Keratinocyte (primary cell): ENCODE data around the gene MACIR. TPM values are rescaled to one million over a fixed set of nuclear protein-coding genes. Genes with fewer than 3 reads are reported as not detected.

Source experiments
- DNase-seq: peaks from one replicate; pipeline ENCODE4 v3.0.0-alpha.2; 2011; ENCODE audit warnings: low read depth, missing footprints, low spot score
- FAIRE-seq: peaks from 2 replicates; lab custom pipeline; 2011; peaks lifted over from hg19 to GRCh38; lab: Jason Lieb, UNC
- H2AFZ ChIP-seq: 2 replicates; pipeline ENCODE4 v1.6.0; 2012; ENCODE audit warnings: low read length, control low read depth, inconsistent platforms; ENCODE audit not compliant: control insufficient read depth
- H3K27ac ChIP-seq: 2 replicates; pipeline ENCODE4 v1.5.1; 2011; ENCODE audit warnings: low read length; ENCODE audit not compliant: control insufficient read depth, insufficient read depth
- H3K27me3 ChIP-seq: 3 replicates; pipeline ENCODE4 v1.6.0; 2011; ENCODE audit warnings: low read length; ENCODE audit not compliant: control insufficient read depth, insufficient read depth; ENCODE audit errors: extremely low read depth
- H3K36me3 ChIP-seq, 2 experiments: 2 replicates in 1 of 2; 3 replicates in 1 of 2; pipeline ENCODE4 v1.5.1; 2011; ENCODE audit warnings: low read length in 2 of 2, mild to moderate bottlenecking in 1 of 2; ENCODE audit not compliant: control insufficient read depth in 2 of 2, insufficient read depth in 2 of 2; ENCODE audit errors: extremely low read depth in 1 of 2
- H3K4me1 ChIP-seq: 3 replicates; pipeline ENCODE4 v1.5.1; 2011; ENCODE audit warnings: low read length; ENCODE audit not compliant: control insufficient read depth, insufficient read depth; ENCODE audit errors: extremely low read depth
- H3K4me2 ChIP-seq: 3 replicates; pipeline ENCODE4 v1.6.0; 2011; ENCODE audit warnings: low read depth, low read length; ENCODE audit not compliant: control insufficient read depth, insufficient read depth; ENCODE audit errors: extremely low read depth
- H3K4me3 ChIP-seq, 3 experiments: fragments of 200-600 bp in 1 of 3; sonication (generic) in 1 of 3; 2 replicates in 2 of 3; 3 replicates in 1 of 3; pipeline ENCODE4 v1.5.1; 2011 to 2016; ENCODE audit warnings: low read length in 3 of 3, mild to moderate bottlenecking in 3 of 3, control low read depth in 2 of 3, inconsistent platforms in 1 of 3, low read depth in 1 of 3, mixed read lengths in 1 of 3, mixed run types in 1 of 3, moderate library complexity in 1 of 3; ENCODE audit not compliant: control insufficient read depth in 2 of 3, insufficient read depth in 2 of 3; ENCODE audit errors: extremely low read depth in 1 of 3
- H3K79me2 ChIP-seq: 2 replicates; pipeline ENCODE4 v1.6.0; 2012; ENCODE audit warnings: low read length; ENCODE audit not compliant: control insufficient read depth, insufficient read depth
- H3K9ac ChIP-seq: 3 replicates; pipeline ENCODE4 v1.6.0; 2011; ENCODE audit warnings: low read length; ENCODE audit not compliant: control insufficient read depth, insufficient read depth; ENCODE audit errors: extremely low read depth
- H3K9me1 ChIP-seq: 3 replicates; pipeline ENCODE4 v1.6.0; 2011; ENCODE audit warnings: low read length; ENCODE audit not compliant: control insufficient read depth, insufficient read depth; ENCODE audit errors: extremely low read depth
- H3K9me3 ChIP-seq: 2 replicates; pipeline ENCODE4 v1.5.1; 2012; ENCODE audit warnings: low read depth, low read length; ENCODE audit not compliant: control insufficient read depth
- H4K20me1 ChIP-seq: 3 replicates; pipeline ENCODE4 v1.6.0; 2011; ENCODE audit warnings: low read length; ENCODE audit not compliant: control insufficient read depth, insufficient read depth; ENCODE audit errors: extremely low read depth
- EZH2 ChIP-seq: IDR thresholded peaks from one replicate; pipeline ENCODE4 v1.6.1; 2012; ENCODE audit warnings: inconsistent platforms, mild to moderate bottlenecking, low read length, moderate library complexity
- dilution Hi-C: fragments of 300-500 bp; cut with MboI; formaldehyde crosslinking; loops from one replicate; pipeline ENCODE4 v1.7.0; 2020; ENCODE audit warnings: low sequenced_read_pairs; ENCODE audit not compliant: extremely low pct_ligation_motif_present
- polyA plus RNA-seq, 5 experiments: library from polyadenylated mRNA; depleted of rRNA in 3 of 5; stranded (reverse) in 3 of 5; stranded (forward) in 1 of 5; unstranded in 1 of 5; fragments of >200 nt; gene quantifications; 1 replicate in 1 of 5; 2 replicates in 3 of 5; 3 replicates in 1 of 5; pipeline versions ENCODE4 v1.2.1 to v1.2.3, GENCODE V29; 2011 to 2012; ENCODE audit warnings: missing spikeins in 2 of 5, low read depth in 1 of 5, low replicate concordance in 1 of 5
- TF ChIP-seq, protein P1 (sequence below), 3 experiments: IDR thresholded peaks in 1 of 3; conservative IDR thresholded peaks in 1 of 3; optimal IDR thresholded peaks in 1 of 3; 2 replicates in 2 of 3; 3 replicates in 1 of 3; pipeline versions ENCODE3 to v1.5.1; 2011; ENCODE audit warnings: low read length in 3 of 3, mild to moderate bottlenecking in 3 of 3, moderate library complexity in 2 of 3, control low read depth in 1 of 3, inconsistent platforms in 1 of 3; ENCODE audit not compliant: insufficient read depth in 2 of 3; ENCODE audit errors: extremely low read depth in 1 of 3

MACIR gene
- polyA plus RNA-seq, 1 donor (not counting 4 experiments of a cell fraction or from before 2014, with no cell fraction given): 9.5 TPM

DNA sequence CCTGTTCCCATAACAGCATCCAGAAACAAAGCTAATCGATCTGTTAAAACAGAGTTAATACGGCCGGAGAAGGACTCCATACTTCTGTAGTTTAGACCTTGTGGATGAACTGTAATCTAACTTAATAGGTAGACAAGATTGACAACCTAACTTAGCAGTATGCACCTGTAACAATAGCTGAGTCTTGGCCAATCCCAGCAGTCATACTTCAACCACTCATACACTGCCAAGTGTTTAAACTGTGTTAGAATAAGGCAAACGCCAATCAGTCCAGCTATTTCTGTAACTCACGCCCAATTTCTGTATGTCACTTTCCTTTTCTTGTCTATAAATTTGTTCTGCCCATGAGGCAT lies 33.7 kb upstream of the MACIR start:
- H3K4me3 ChIP-seq: no peak overlapping the region
- H3K4me1 ChIP-seq: no peaks in the 10 kb centered on the region
- no peak for FAIRE-seq
- H3K9me3 ChIP-seq: no peaks in the 10 kb centered on the region
- no peaks in the 10 kb centered on the region for H3K79me2 ChIP-seq
- H3K36me3 ChIP-seq: no peaks in the 10 kb centered on the region
- no peaks in the 10 kb centered on the region for H3K9me1 ChIP-seq
- no peak for TF ChIP-seq EZH2
- TF ChIP-seq, protein P1, sequence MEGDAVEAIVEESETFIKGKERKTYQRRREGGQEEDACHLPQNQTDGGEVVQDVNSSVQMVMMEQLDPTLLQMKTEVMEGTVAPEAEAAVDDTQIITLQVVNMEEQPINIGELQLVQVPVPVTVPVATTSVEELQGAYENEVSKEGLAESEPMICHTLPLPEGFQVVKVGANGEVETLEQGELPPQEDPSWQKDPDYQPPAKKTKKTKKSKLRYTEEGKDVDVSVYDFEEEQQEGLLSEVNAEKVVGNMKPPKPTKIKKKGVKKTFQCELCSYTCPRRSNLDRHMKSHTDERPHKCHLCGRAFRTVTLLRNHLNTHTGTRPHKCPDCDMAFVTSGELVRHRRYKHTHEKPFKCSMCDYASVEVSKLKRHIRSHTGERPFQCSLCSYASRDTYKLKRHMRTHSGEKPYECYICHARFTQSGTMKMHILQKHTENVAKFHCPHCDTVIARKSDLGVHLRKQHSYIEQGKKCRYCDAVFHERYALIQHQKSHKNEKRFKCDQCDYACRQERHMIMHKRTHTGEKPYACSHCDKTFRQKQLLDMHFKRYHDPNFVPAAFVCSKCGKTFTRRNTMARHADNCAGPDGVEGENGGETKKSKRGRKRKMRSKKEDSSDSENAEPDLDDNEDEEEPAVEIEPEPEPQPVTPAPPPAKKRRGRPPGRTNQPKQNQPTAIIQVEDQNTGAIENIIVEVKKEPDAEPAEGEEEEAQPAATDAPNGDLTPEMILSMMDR (optimal IDR thresholded peaks at IDR 0.05 in 1 of 3, IDR thresholded peaks at IDR 0.05 in 1 of 3, conservative IDR thresholded peaks at IDR 0.05 in 1 of 3; ENCODE audit: extremely low read depth in 1 of 3, insufficient read depth in 2 of 3, low read length in 3 of 3): no peak
- H3K9ac ChIP-seq: no peak overlapping the region
- no peaks in the 10 kb centered on the region for H4K20me1 ChIP-seq
- DNase-seq: no peak
- no peak overlapping the region for H3K27ac ChIP-seq
- no peaks in the 10 kb centered on the region for H3K27me3 ChIP-seq
- dilution Hi-C loops: no loop called here
- no peak overlapping the region for H3K4me2 ChIP-seq
- H2AFZ ChIP-seq: no peak overlapping the region

DNA sequence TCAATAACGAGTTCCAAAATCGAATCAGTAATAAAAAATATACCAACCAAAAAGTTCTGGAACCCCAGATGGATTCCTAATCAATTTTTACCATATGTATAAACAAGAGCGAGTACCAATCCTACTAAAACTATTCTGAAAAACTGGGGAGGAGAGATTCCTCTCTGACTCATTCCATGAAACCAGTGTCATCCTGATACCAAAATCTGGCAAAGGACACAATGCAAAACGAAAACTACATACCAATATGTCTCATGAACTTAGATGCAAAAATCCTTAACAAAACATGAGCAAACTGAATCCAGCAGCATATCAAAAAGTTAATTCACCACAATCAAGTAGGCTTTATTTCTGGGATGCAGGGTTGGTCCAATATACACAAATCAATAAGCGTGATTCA lies 30.5 kb upstream of the MACIR start:
- no peaks in the 10 kb centered on the region for H3K4me1 ChIP-seq
- no peaks in the 10 kb centered on the region for H3K27me3 ChIP-seq
- no peak overlapping the region for H3K27ac ChIP-seq
- no peak for DNase-seq
- TF ChIP-seq, protein P1 (optimal IDR thresholded peaks at IDR 0.05 in 1 of 3, IDR thresholded peaks at IDR 0.05 in 1 of 3, conservative IDR thresholded peaks at IDR 0.05 in 1 of 3; ENCODE audit: extremely low read depth in 1 of 3, insufficient read depth in 2 of 3, low read length in 3 of 3): no peak
- no peaks in the 10 kb centered on the region for H3K36me3 ChIP-seq
- H3K4me2 ChIP-seq: no peak overlapping the region
- H3K9me1 ChIP-seq: no peaks in the 10 kb centered on the region
- no peak overlapping the region for H3K9ac ChIP-seq
- H3K9me3 ChIP-seq: no peaks in the 10 kb centered on the region
- no peaks in the 10 kb centered on the region for H3K79me2 ChIP-seq
- no peaks in the 10 kb centered on the region for H4K20me1 ChIP-seq
- dilution Hi-C loops: no loop called here
- no peak overlapping the region for H3K4me3 ChIP-seq
- H2AFZ ChIP-seq: no peak overlapping the region
- no peak for FAIRE-seq
